ENCODE measurements around the gene LRRC2.

LRRC2 gene

GRCh38 chr3:46573701-46574100, 7.6 kb upstream of the LRRC2 start:
- Histone ChIP-seq H3K9me3 (ENCODE audit: control insufficient read depth, low read length) (no peaks in the 10 kb centered on the region), H3K4me1 (no peaks in the 10 kb centered on the region), H2AFZ (no peak overlapping the region), H3K4me2 (ENCODE audit: low read length) (no peak overlapping the region), H3K4me3 (ENCODE audit: low read depth, low read length) (no peak overlapping the region), H3K27me3 (ENCODE audit: control insufficient read depth, insufficient read depth, low read length) (no peaks in the 10 kb centered on the region), H3K36me3 (ENCODE audit: control insufficient read depth, insufficient read depth, low read length) (no peaks in the 10 kb centered on the region), H3K27ac (no peak overlapping the region), H3K79me2 (no peaks in the 10 kb centered on the region), H3K9ac (no peak overlapping the region)
- no peak for TF ChIP-seq CTCF (IDR thresholded peaks at IDR 0.05)

DNA sequence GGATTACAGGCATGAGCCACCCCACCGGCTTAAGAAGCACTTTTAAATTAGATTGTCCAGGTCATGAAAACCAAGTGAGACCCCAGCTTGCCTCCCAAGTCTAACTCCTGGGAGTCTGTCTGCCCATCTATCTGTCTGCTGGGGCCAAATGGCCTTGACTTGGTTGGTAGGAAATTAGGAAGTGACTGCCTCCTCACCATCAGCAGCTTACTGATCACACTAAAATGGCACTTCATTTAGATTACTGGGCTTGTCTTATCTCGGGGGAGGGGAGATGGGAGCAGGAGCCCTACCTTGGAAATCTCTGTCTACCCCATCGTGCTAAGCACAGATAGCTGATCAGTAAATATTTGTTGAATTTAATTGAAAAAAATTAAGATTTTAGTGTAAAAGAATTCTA, 5.6 kb upstream of the LRRC2 start:
- Histone ChIP-seq H3K27ac (no peak overlapping the region), H3K4me2 (ENCODE audit: low read length) (no peak overlapping the region)
- TF ChIP-seq CTCF (IDR thresholded peaks at IDR 0.05) = no peak

DNA sequence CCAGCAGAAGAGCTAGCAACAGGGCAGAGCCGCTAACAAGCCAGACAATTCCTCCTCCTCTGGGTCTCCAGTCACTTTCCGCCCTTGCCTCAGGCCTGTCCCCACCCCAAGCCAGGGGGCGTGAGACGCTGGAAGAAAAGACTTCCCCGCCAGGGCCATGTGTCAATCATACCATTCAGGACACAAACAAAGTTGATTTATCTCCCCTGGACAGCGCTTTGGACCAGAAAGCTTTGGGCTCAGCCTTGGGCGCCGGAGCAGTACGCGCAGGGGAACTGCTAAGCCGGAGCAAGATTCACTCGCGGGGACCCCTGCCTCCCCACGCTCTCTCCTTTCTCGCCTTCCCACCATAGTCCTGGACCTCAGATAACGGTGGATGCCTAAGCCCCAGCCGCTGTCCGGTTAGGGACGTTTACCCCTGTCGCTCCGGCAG, 479 bp downstream of the LRRC2 start:
- H3K4me1 ChIP-seq = no peaks in the 10 kb centered on the region
- no peak overlapping the region for H3K27ac ChIP-seq
- peak overlapping the region; percentile 81 for H2AFZ ChIP-seq
- H3K9ac ChIP-seq = no peak overlapping the region
- H3K4me2 ChIP-seq (ENCODE audit: low read length) = peak overlapping the region; percentile 68
- no peaks in the 10 kb centered on the region for H3K36me3 ChIP-seq (ENCODE audit: control insufficient read depth, insufficient read depth, low read length)
- no peaks in the 10 kb centered on the region for H3K79me2 ChIP-seq
- H3K27me3 ChIP-seq (ENCODE audit: control insufficient read depth, insufficient read depth, low read length) = no peaks in the 10 kb centered on the region
- no peaks in the 10 kb centered on the region for H3K9me3 ChIP-seq (ENCODE audit: control insufficient read depth, low read length)
- no peak for TF ChIP-seq CTCF (IDR thresholded peaks at IDR 0.05)
- H3K4me3 ChIP-seq (ENCODE audit: low read depth, low read length) = peak overlapping the region; percentile 20

More for the DNA sequence above, 5.6 kb upstream of the LRRC2 start:
- no peaks in the 10 kb centered on the region for H3K79me2 ChIP-seq
- H3K9me3 ChIP-seq (ENCODE audit: control insufficient read depth, low read length) = no peaks in the 10 kb centered on the region
- no peaks in the 10 kb centered on the region for H3K36me3 ChIP-seq (ENCODE audit: control insufficient read depth, insufficient read depth, low read length)
- no peak overlapping the region for H3K9ac ChIP-seq
- no peaks in the 10 kb centered on the region for H3K27me3 ChIP-seq (ENCODE audit: control insufficient read depth, insufficient read depth, low read length)
- no peak overlapping the region for H3K4me3 ChIP-seq (ENCODE audit: low read depth, low read length)
- H3K4me1 ChIP-seq = no peaks in the 10 kb centered on the region
- H2AFZ ChIP-seq = no peak overlapping the region

DNA sequence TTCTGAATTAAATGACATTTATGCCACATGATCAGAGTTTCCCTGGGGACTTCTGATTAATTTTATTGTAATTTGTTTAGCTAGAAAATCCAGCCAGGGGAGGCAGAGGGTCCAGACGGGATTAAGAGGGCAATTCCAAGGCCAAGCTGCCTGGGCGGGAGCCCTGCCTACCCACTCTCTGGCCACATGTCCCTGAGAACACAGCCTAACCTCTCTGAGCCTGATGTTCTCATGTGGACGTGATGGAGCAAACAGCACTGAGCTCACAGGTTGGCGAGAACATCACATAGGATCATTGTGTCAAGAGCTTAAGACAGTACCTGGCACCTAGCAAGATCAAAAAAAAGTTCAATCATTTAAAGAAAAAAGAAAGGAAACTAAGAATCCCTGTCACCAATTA, 1.0 kb downstream of the LRRC2 start:
- Histone ChIP-seq H3K4me1 (no peaks in the 10 kb centered on the region), H3K9me3 (ENCODE audit: control insufficient read depth, low read length) (no peaks in the 10 kb centered on the region), H3K9ac (no peak overlapping the region), H3K27me3 (ENCODE audit: control insufficient read depth, insufficient read depth, low read length) (no peaks in the 10 kb centered on the region), H3K4me3 (ENCODE audit: low read depth, low read length) (no peak overlapping the region), H3K27ac (no peak overlapping the region), H3K4me2 (ENCODE audit: low read length) (no peak overlapping the region), H2AFZ (no peak overlapping the region), H3K36me3 (ENCODE audit: control insufficient read depth, insufficient read depth, low read length) (no peaks in the 10 kb centered on the region), H3K79me2 (no peaks in the 10 kb centered on the region)
- TF ChIP-seq CTCF (IDR thresholded peaks at IDR 0.05) = no peak

GRCh38 chr3:46564190-46565021, 1.7 kb downstream of the LRRC2 start:
- Histone ChIP-seq H3K36me3 (ENCODE audit: control insufficient read depth, insufficient read depth, low read length) (no peaks in the 10 kb centered on the region), H3K9ac (no peak overlapping the region), H3K4me3 (ENCODE audit: low read depth, low read length) (no peak overlapping the region), H3K79me2 (no peaks in the 10 kb centered on the region), H2AFZ (no peak overlapping the region), H3K27ac (no peak overlapping the region), H3K9me3 (ENCODE audit: control insufficient read depth, low read length) (no peaks in the 10 kb centered on the region), H3K4me1 (no peaks in the 10 kb centered on the region), H3K27me3 (ENCODE audit: control insufficient read depth, insufficient read depth, low read length) (no peaks in the 10 kb centered on the region), H3K4me2 (ENCODE audit: low read length) (no peak overlapping the region)
- TF ChIP-seq CTCF (IDR thresholded peaks at IDR 0.05) = no peak
